ENCODE results near the gene MYH7.

GRCh38 chr14:23430016-23430722 is 5.3 kb downstream of the MYH7 start:
- no peak for TF ChIP-seq CTCF (IDR thresholded peaks at IDR 0.05; ENCODE audit: insufficient read depth, low read depth, low read length)
- no peak for TF ChIP-seq EZH2 (IDR thresholded peaks at IDR 0.05; ENCODE audit: insufficient read depth, low read length)

Measured in astrocyte (in vitro differentiated cells and primary cell).